Measurements from ENCODE around the gene CCP110.

- TF ChIP-seq EZH2 (IDR thresholded peaks at IDR 0.05; ENCODE audit: low read depth, unreplicated experiment) (no peak), CTCF (conservative IDR thresholded peaks at IDR 0.05; ENCODE audit: low read depth in 2 of 2) (no peak), POLR2AphosphoS5 (IDR thresholded peaks at IDR 0.05; ENCODE audit: low read depth) (no peak), EZH2phosphoT487 (IDR thresholded peaks at IDR 0.05; ENCODE audit: unreplicated experiment) (no peak), STAT1 (IDR thresholded peaks at IDR 0.05; ENCODE audit: unreplicated experiment) (no peak)
Measured at GRCh38 chr16:19524616-19525384, 1.1 kb downstream of the CCP110 start.

Measured in GM23338 (cell line).